ENCODE measurements around the gene DHX35. TPM values are rescaled to one million over a fixed set of nuclear protein-coding genes. Genes with fewer than 3 reads are reported as not detected.
"Not testable (repeated sequence)": the region's sequence is repeated elsewhere in the genome, so short reads cannot be mapped to it uniquely, and the experiment has no call there.

The DHX35 gene
- total RNA-seq, 1 donor, result 10.8 TPM

DNA sequence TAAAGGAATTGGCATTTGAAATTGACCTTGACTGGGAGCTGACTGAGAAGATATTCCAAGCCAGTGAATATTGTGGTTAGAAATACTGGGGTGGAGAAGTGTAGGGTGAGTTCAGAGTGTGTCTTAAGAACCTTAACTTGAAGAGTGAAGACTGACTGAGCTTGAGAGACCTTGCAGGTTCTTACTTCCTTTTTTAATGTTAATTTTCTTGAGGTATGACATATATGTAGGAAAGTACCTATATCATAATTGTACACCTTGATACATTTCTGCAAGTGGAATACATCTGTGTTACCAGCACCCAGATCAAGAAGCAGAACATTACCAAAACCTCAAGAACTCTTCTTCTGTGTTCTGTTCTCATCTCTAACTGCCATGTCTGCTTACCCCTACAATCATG, 11.0 kb downstream of the DHX35 start:
- DNase-seq (ENCODE audit: low read depth in 2 of 3, low spot score in 2 of 3), result no peak

DNA sequence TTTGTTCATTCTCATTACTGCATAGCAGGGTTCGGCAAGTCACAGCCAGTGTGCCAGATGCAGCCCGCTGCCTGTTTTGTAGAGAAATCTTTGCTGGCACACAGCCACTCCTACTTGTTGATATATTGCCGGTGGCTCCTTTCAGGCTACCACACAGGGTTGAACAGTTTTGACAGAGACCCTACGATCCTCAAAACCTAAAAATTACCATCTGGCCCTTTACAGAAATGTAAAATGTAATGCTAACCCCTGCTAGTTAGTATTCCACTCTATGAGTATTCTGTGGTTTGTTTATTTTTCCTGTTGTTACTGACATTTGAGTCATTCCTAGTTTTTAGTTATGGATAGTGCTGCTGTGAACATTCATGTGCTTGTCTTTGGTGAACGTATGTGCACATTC, 11.5 kb downstream of the DHX35 start:
- no peak for DNase-seq (ENCODE audit: low read depth in 2 of 3, low spot score in 2 of 3)

DNA sequence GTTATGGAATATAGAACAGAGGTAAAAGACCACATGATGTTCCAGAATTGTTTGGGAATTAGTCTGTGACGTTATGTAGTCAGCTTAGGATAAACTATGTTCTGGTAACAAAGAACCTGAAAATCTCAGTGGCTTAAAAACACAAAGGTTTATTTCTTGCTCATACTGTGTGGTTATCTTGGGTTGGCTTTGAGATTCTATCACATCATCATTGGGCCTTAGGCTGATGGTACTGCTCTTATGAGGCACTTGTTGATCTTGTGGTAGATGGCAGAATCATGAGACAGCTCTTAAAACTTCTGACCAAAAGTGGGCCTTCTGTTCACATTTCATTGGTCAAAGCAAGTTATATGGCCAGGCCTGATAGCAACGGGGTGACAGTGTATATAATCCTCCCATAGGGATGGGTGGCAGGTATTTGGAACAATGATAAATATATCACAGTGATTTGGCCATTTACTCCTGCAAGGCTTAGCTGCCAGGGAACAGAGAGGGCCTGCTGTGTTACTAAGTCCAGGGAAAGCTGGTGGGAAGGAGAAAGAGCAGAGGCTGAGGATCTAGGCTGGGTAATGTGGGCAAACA, 13.5 kb downstream of the DHX35 start:
- no peak for DNase-seq (ENCODE audit: low read depth in 2 of 3, low spot score in 2 of 3)

DNA sequence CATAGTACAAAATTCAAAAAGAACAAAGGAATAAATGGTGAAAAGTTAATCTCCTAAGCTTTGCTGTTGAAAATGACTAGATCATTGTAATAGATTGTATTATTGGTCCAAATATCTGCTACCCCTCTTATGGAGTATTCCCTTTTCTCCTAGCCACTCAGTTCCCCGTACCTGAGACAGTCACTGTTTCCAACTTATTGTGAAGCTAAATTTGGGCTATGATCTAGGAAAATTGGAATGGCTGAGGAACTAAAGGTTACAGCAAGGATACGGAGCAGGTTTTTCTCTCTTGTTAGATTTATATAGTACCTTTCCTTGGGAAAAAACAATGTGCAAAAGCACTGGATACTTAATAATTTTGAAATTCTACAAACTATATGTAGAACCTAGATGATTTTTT, 17.3 kb downstream of the DHX35 start:
- DNase-seq (ENCODE audit: low read depth in 2 of 3, low spot score in 2 of 3), result no peak

DNA sequence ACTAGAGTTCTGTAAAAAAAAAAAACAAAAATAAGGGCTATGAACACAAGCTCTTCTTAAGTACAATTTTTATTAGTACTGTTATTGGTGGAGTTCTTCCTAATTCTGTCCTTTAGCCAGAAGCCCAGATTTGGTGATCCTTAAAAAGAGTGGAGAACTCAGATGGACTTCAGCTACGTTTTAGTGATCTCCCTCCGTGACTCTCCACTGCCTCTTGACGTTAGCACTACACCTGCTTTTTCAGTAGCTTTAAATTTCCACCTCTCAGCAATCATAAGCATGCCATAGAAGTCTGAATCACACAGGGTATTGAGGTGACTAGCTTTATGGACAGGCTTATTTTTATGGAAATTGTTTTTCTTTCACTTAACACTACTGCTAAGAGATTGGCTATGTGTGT, 17.7 kb downstream of the DHX35 start:
- no peak for DNase-seq (ENCODE audit: low read depth in 2 of 3, low spot score in 2 of 3)

DNA sequence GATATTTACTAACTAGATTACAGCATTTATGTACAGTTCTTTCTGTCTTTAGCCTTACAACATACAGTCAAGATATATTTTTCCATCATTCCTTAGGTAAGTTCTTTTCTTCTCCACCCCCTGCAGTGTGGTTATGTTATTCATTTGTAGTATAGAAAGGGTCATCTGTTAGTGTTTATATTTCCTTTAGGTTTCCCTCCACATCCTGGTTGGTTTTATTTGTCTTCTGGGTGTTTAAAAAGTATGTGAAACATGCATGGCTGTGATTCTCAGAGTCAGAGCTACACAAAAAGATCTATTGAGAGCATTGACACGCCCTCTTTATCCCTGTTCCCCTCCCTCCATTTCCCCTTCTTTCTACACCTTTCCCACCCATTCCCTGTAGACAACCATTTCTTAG, 20.1 kb downstream of the DHX35 start:
- no peak for DNase-seq (ENCODE audit: low read depth in 2 of 3, low spot score in 2 of 3)

DNA sequence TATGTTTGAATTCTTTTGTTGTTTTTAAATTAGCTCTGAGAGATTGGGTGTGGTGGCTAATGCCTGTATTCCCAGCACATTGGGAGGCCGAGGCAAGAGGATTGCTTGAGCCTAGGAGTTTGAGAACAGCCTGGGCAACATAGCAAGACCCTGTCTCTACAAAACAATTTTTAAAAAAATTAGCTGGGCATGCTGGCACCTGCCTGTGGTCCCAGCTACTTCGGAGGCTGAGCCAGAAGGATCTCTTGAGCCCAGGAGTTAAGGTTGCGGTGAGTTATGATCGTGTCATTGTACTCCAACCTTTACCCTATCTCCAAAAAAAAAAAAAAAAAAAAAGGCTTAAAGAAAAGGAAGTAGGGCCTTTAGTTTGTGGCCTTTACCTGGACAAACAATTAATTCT, 22.9 kb downstream of the DHX35 start:
- DNase-seq (ENCODE audit: low read depth in 2 of 3, low spot score in 2 of 3), result no peak

DNA sequence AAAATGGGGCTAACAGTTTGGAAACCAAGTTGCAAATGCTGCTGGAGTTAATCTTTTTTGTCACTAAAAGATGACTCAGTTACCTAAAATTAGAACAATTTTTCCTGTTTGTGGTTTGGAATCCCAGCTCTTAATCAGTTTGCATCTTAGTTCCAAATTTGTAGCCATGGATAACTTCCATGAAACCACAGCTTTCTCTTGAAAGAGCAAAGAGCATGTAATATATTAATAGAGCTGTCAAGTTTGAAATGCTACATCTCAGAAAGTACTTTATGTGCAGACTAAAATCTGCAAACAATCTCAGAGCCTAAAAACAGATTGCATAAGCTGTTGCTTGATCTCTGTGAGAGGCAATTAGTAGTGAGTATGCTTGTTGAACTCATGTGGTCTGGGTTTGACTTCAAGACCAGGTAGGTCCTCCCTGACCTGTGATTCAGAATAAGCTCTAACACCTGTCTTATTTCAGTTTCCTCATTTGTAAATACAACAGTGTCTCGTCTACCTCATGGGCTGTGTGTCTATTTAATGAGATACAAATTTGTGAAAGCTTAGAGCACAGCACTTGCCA, 23.5 kb downstream of the DHX35 start:
- DNase-seq (ENCODE audit: low read depth in 2 of 3, low spot score in 2 of 3), result no peak

DNA sequence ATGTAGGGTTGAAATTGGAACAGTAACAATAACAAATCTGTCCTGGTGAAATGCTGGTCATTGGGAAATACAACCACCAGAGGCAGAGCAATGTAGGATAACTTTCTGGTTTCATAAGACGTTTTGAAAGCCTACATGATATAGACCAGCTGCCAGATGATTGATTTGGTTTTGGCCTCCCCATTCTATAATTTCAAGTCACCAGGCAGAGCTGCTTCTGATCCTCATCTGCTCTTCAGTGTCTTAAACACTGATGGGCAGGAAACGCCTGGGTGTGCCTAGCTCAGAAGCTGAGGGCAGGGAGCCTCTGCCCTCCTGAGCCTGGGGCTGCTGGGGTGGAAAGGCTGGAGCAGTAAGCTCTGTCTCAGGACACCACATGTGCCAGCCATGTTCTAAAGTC, 24.5 kb downstream of the DHX35 start:
- no peak for DNase-seq (ENCODE audit: low read depth in 2 of 3, low spot score in 2 of 3)

DNA sequence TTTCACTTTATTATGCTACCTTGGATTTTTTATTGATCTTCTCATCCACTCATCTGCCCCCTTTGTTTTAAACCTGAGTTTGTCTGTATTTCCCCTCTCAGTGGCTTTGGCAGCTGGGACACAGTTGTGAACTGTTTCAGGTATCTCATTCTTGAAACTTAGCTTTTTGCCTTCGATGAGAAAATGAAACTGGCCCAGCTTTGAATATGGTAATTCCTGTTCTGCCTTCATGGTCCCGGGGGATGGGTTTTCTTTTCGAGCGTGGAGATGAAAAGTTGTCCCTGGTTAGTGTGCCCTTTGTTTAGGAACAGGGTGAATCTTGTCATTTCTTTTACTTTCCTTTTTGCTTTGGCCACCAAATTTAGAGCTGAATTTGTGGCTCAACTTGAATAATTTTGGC, 25.6 kb downstream of the DHX35 start:
- DNase-seq (ENCODE audit: low read depth in 2 of 3, low spot score in 2 of 3), result peak in 1 of 3 donors; percentile 1

DNA sequence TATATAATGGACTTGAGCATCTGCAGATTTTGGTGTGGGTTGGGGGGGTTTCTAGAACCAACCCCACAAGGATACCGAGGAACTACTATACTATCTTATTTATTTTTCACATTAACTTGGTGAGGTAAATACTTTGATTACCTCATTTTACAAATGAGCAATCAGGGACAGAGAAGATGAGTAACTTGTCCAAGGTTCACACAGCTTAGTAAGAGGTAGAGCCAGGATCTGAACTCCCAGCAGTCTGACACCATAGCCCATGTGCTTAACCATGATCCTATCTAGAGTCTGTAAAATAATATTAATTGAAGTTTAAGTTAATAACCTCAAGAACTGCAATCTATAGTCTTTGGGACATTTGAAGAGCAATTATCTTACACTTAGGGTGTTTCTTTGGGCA, 28.6 kb downstream of the DHX35 start:
- DNase-seq (ENCODE audit: low read depth in 2 of 3, low spot score in 2 of 3), result no peak

DNA sequence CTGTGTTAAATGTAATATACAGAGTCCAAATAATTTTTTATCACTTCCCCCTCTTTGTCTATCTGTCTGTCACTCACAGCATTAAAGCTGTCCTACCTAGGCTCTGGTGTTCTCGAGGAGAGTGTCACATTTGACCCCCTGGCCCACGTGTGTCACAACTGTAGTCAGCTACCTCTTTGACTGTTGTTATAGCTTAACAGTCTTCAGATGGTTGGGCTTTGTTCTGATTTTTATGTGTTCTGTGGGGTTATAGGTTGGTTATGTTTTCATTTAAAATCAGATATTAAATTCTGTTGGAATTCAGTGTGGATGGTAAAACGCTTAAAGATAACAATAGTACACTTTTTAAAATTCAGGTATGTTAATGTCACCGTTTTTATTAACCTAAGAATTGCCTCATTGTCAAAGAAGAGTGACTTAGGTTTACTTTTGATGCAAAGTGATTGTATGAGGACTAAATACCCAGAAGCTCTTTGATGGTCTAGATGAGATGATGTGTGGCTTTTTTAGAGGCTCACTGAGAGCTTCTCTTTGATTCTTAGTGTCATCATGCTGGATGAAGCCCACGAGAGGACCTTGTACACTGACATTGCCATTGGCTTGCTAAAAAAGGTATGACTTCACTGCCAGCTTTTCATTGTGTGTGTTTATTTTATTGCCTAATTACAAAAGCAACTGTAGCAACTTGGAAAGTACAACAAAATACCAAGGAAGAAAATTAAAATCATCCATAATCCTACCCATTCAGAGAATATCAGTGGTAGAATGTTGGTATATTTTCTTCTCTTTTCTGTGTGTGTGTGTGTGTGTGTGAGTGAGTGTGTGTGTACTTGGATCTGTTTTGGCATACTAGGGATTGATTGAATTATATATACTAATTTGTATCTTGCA, 29.9 kb downstream of the DHX35 start:
- no peak for DNase-seq (ENCODE audit: low read depth in 2 of 3, low spot score in 2 of 3)

DNA sequence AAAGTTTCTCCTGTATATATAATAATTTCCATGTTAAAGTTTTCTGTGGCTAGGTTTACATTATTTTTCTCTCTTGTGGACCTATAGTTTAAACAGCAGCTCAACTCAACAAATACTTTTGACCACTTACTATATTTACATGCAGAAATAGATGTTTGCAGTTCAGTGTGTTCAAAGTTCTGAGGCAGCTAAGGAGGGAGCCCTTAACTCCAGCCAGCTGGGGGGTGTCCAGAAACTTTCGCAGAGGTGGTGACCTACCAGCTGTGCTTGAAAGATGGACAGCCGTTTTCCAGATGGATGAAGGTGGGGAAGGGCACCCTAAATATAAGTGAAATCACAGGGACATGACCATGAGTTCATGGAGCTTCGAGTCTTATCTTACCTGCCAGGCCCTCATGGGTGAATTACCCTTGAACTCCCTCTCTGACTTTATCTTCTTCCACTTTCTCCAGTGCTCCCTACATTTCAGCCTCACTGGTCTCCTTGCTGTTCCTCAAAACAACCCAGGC, 33.4 kb downstream of the DHX35 start:
- DNase-seq (ENCODE audit: low read depth in 2 of 3, low spot score in 2 of 3), result no peak

DNA sequence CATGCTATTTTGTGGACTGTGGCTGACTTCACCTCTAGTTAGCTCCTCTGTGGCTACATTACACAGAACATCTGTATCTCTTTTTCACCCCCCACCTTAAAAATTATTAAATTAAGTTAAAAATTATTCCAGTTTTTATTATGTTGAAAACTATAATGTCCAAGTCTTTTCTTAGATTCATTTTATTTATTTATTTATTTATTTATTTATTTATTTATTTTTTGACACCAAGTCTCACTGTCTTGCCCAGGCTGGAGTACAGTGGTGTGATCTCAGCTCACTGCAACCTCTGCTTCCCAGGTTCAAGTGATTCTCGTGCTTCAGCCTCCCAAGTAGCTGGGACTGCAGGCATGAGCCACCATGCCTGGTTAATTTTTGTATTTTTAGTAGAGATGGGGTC, 34.7 kb downstream of the DHX35 start:
- DNase-seq (ENCODE audit: low read depth in 2 of 3, low spot score in 2 of 3), result not testable (repeated sequence)

DNA sequence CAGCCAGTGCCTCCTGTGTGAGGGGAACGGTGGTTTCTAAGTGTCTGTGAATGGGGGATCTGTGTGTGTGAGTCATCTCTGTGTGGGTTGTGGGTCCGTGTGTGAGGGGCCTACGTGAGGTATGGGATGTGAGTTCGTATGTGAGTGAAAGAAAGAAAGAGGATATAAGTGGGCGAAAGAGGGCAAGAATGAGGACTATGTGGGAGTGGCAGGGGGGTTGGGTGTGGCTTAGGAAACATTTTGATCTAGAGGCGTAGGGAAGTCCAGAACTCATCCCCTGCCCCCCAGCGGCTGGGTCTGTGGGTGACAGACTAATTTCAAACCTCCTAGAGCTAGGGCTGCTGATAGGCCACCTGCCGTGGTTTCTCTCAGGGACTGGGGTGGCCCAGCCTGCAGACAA, 35.5 kb downstream of the DHX35 start:
- DNase-seq (ENCODE audit: low read depth in 2 of 3, low spot score in 2 of 3), result no peak

DNA sequence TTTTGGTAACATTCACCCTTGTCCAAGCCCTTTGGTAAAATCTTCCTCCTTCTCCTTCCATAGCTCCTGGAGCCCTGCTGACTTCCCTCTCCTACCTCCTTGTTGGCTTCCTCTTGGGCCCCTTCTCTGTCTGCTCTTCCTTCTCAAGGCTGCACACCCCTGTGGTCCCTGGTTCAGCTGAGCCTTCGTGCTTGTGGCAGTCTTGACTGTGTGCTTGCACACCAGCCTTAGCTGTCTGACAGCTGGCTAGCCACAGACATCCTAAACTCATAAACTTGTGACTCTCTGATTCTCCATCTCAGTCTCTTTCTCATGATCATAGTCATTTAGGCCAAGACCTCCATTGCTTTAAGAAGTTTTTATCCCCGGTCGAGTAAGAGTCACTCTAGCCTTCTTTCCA, 37.1 kb downstream of the DHX35 start:
- DNase-seq (ENCODE audit: low read depth in 2 of 3, low spot score in 2 of 3), result no peak

DNA sequence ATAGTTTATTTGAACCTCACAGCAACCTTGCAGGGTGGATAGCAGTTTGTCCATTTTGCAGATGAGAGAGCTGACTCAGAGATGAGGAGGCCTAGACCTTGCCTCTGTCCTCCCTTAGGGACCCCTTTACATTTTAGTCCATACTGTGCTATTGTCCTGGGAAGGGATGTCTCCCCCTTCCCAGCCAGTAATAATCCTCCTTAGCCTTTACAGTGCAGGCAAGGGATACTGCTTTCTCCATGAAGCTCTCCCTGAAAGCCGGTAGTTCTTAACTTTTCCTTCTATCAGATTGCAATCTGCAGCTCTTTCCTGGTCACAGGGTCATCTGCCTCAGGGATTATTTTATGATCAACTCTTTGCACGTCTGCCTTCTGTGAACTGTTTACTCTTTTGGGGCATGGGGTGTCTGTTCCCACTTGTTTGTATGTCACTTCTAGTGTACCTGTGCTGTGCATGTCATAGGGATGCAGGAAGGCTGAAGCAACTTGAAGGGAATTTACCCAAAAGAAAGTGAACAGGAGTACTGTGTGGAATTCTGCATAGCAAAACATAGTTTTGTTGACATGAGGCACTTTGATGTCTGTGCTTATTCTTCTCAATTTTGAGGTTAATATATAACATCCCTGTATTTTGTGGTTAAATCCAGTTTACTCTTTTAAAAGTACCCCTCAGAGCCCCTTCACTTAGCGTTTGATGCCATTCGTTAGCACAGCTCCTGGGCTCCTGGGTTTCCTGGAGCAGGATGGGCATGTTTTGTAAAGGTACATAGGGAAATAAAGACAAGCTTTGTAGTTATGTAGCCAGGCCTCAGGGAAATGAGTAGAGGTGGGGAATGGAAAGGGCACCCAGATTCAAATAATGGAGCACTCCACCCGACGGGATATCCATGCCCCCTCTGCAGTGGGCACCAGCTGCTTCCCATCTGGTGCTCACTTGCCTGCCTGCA, 38.1 kb downstream of the DHX35 start:
- no peak for DNase-seq (ENCODE audit: low read depth in 2 of 3, low spot score in 2 of 3)

DNA sequence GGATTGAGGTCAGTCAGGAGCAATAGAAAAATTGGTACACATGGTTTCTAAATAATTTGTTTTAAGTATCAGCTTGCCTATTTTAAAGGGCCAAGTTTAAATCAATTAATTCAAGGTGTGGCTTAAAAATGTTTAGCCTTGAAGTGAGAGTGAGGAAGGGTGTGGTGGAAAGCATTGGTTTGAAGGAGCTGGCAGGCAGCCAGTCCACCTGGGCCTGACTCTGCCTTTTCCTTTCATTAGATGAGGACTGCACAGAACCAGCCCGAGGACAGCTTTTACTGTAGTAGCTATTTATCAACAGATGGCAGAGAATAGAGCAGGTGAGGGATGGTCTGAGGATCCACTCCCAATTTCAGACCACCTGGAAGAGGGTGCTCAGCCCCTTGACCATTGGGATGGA, 42.4 kb downstream of the DHX35 start:
- DNase-seq (ENCODE audit: low read depth in 2 of 3, low spot score in 2 of 3), result no peak

DNA sequence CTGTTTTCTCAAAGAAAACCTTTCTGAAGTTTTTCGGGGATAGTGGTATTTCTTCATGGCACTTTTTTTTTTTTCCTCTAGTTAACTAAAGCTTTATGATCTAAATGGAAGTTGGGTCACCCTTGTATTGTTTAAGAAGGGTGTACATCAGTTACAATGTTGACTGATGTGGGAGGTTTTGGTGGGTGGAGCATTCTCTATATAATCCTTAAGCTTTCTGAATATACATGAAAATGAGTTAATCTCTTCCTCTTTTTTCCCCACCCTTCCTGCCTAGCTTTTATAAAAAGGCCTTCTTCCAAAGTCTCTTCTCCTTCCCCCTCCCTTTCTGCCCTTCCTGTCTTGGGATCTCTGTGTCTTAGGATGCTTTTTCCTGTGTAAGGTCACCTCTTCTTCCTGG, 47.2 kb downstream of the DHX35 start:
- DNase-seq (ENCODE audit: low read depth in 2 of 3, low spot score in 2 of 3), result no peak

DNA sequence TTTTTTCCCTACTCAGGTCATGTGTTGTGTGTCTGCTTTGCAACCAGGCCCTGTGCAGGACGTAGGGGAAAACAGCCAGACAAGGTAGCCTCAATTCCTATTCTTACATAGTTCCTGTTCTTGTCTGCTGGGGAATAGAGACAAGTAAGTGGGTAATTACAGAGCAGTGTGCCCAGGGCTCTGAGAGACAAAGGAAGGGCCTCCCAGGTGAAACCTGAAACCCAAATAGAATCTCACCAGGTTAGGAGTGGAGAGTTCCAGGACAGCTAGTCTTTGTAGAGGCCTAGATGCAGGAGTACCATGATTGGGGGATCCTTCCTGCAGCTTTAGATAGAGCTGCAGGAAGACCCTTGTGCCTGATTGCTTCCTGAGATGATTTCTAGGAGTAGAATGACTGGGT, 48.4 kb downstream of the DHX35 start:
- DNase-seq (ENCODE audit: low read depth in 2 of 3, low spot score in 2 of 3), result no peak

DNA sequence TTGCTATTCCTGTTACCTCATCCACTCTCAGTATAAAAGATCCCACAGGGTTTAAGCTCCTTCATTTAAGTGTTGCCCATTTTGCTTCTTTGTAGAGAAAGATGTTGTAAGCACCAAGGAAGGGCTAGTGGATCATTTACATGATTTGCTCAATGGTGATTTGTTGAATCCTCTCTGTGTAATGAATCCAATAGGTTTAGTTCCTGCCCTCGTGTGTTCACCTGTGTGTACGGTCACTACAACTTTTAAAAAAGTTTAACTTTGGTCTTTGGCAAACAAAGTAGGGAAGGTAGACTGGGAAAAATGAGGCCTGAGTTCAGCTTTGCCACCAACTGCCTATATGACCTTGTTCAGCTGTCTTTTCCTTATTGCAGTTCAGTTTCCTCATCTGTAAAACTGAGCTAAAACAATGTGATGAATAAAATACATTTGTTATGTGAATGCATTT, 51.5 kb downstream of the DHX35 start:
- DNase-seq (ENCODE audit: low read depth in 2 of 3, low spot score in 2 of 3), result no peak

Data from hematopoietic multipotent progenitor cell (in vitro differentiated cells).